HCT116 (cell line): ENCODE results near the gene CLN5. TPM values are rescaled to one million over a fixed set of nuclear protein-coding genes. Genes with fewer than 3 reads are reported as not detected.

Experiments used
- ATAC-seq: fragments of 200-7000 bp; cut with Tn5 transposase; 2 replicates; pipeline ENCODE4 v1.9.1; 2020; ENCODE audit warnings: mild to moderate bottlenecking, moderate library complexity
- BruUV-seq: library from RNA; stranded (reverse); fragments of 400-500 nt; replicated peaks from 2 replicates; lab custom pipeline; 2021; lab: Mats Ljungman, UMichigan
- CTCF ChIA-PET: fragments of 300-600 bp; sonication (Branson Sonifier 250); formaldehyde crosslinking; loops from one replicate; lab custom pipeline; 2021; ENCODE audit warnings: antibody characterized with exemption; lab: Charles Lee
- POLR2A ChIA-PET: fragments of 300-600, 350-600 bp; sonication (Branson Sonifier 250); formaldehyde crosslinking; loops from one replicate; lab custom pipeline; 2021; ENCODE audit warnings: antibody characterized with exemption; lab: Charles Lee
- RAD21 ChIA-PET, 2 experiments: fragments of 300-600 bp; sonication (Branson Sonifier 250); formaldehyde crosslinking; loops; one replicate each; lab custom pipeline; 2023; ENCODE audit warnings: low total read pairs in 2 of 2; ENCODE audit not compliant: uncharacterized antibody in 2 of 2, unreplicated experiment in 2 of 2, low non-redundant PET in 1 of 2; lab: Charles Lee
- DNase-seq: peaks from one replicate; pipeline ENCODE4 v3.0.0-alpha.2; 2010; ENCODE audit warnings: low read depth, low spot score
- H2AFZ ChIP-seq: fragments of 200-600 bp; shearing (Covaris generic), sonication (generic); 2 replicates; pipeline ENCODE4 v1.6.1; 2017; ENCODE audit warnings: low read depth, mixed run types, mixed read lengths, antibody characterized with exemption, low read length; ENCODE audit not compliant: poor library complexity, severe bottlenecking
- H3K27ac ChIP-seq: 2 replicates; pipeline ENCODE4 v1.5.1; 2012; ENCODE audit warnings: low read depth, low read length
- H3K27me3 ChIP-seq: fragments of 200-600 bp; sonication (generic); 2 replicates; pipeline ENCODE4 v1.6.1; 2016; ENCODE audit warnings: mixed run types, low read length, mixed read lengths; ENCODE audit not compliant: insufficient read depth
- H3K36me3 ChIP-seq, 2 experiments: fragments of 200-500 bp in 1 of 2; fragments of 200-600 bp in 1 of 2; sonication (Bioruptor generic) in 1 of 2; sonication (generic) in 1 of 2; 2 replicates each; pipeline versions ENCODE4 v1.5.1 to v1.6.1; 2014 to 2016; ENCODE audit warnings: low read length in 2 of 2, inconsistent platforms in 1 of 2, mixed read lengths in 1 of 2, mixed run types in 1 of 2; ENCODE audit not compliant: insufficient read depth in 2 of 2, control insufficient read depth in 1 of 2
- H3K4me1 ChIP-seq, 2 experiments: fragments of 200-600 bp in 1 of 2; sonication (generic) in 1 of 2; 2 replicates each; pipeline versions ENCODE4 v1.5.1 to v1.6.1; 2012 to 2017; ENCODE audit warnings: low read length in 2 of 2, inconsistent platforms in 1 of 2, mild to moderate bottlenecking in 1 of 2, mixed read lengths in 1 of 2, mixed run types in 1 of 2, moderate library complexity in 1 of 2; ENCODE audit not compliant: insufficient read depth in 2 of 2, control insufficient read depth in 1 of 2
- H3K4me2 ChIP-seq: fragments of 200-600 bp; sonication (generic); 2 replicates; pipeline ENCODE4 v1.6.1; 2017; ENCODE audit warnings: mixed run types, low read length, mixed read lengths
- H3K4me3 ChIP-seq, 2 experiments: fragments of 200-600 bp in 1 of 2; sonication (generic) in 1 of 2; replicated peaks in 1 of 2; 2 replicates each; pipeline ENCODE4 v1.5.1; 2011 to 2016; ENCODE audit warnings: low read length in 2 of 2, control low read depth in 1 of 2, low read depth in 1 of 2, mild to moderate bottlenecking in 1 of 2, mixed read lengths in 1 of 2, mixed run types in 1 of 2
- H3K79me2 ChIP-seq: fragments of 200-600 bp; sonication (generic); 2 replicates; pipeline ENCODE4 v1.6.1; 2017; ENCODE audit warnings: mild to moderate bottlenecking, mixed run types, low read length, moderate library complexity, mixed read lengths; ENCODE audit not compliant: insufficient read depth
- H3K9ac ChIP-seq: fragments of 200-600 bp; sonication (generic); 2 replicates; pipeline ENCODE4 v1.6.1; 2016; ENCODE audit warnings: low read length, mixed read lengths
- H3K9me2 ChIP-seq: fragments of 200-600 bp; sonication (generic), shearing (Covaris generic); 2 replicates; pipeline ENCODE4 v1.6.1; 2017; ENCODE audit warnings: mixed run types, mild to moderate bottlenecking, moderate library complexity; ENCODE audit not compliant: insufficient read depth
- H3K9me3 ChIP-seq, 2 experiments: fragments of 200-500 bp in 1 of 2; fragments of 200-600 bp in 1 of 2; sonication (Bioruptor generic) in 1 of 2; sonication (generic) in 1 of 2; 2 replicates each; pipeline ENCODE4 v1.6.1; 2014 to 2017; ENCODE audit warnings: low read length in 2 of 2, mixed read lengths in 2 of 2, inconsistent platforms in 1 of 2, low read depth in 1 of 2, mild to moderate bottlenecking in 1 of 2, mixed run types in 1 of 2, moderate library complexity in 1 of 2; ENCODE audit not compliant: control insufficient read depth in 1 of 2, insufficient read depth in 1 of 2
- H4K20me1 ChIP-seq: fragments of 200-600 bp; sonication (generic), shearing (Covaris generic); 2 replicates; pipeline ENCODE4 v1.6.1; 2017; ENCODE audit warnings: mixed run types, mild to moderate bottlenecking, moderate library complexity; ENCODE audit not compliant: insufficient read depth
- ATF3 ChIP-seq: IDR thresholded peaks from 2 replicates; pipeline ENCODE4 v1.6.1; 2012
- CBX3 ChIP-seq: IDR thresholded peaks from 2 replicates; pipeline ENCODE4 v1.6.1; 2012; ENCODE audit warnings: low read depth
- ELF1 ChIP-seq: IDR thresholded peaks from 2 replicates; pipeline ENCODE4 v1.6.1; 2012; ENCODE audit warnings: low read depth, borderline replicate concordance
- EZH2 ChIP-seq: fragments of 200-600 bp; sonication (generic); IDR thresholded peaks from 2 replicates; pipeline ENCODE4 v1.6.1; 2017; ENCODE audit warnings: antibody characterized with exemption, mixed run types
- EZH2phosphoT487 ChIP-seq: fragments of 200-600 bp; IDR thresholded peaks from 2 replicates; pipeline ENCODE4 v1.6.1; 2018; ENCODE audit warnings: antibody characterized with exemption, borderline replicate concordance
- SIN3A ChIP-seq: IDR thresholded peaks from 2 replicates; pipeline ENCODE4 v1.6.1; 2012; ENCODE audit warnings: low read depth
- SP1 ChIP-seq: IDR thresholded peaks from 2 replicates; pipeline ENCODE4 v1.6.1; 2012; ENCODE audit warnings: low read depth
- TCF7L2 ChIP-seq: IDR thresholded peaks from 2 replicates; pipeline ENCODE4 v1.7.0; 2011; ENCODE audit warnings: borderline replicate concordance, inconsistent platforms; ENCODE audit not compliant: insufficient read depth, insufficient read length; ENCODE audit errors: extremely low read depth
- YY1 ChIP-seq: IDR thresholded peaks from 2 replicates; pipeline ENCODE4 v1.6.1; 2011; ENCODE audit warnings: low read length, low read depth, moderate library complexity, mild to moderate bottlenecking; ENCODE audit not compliant: insufficient replicate concordance; ENCODE audit errors: extremely low read depth
- ZBTB33 ChIP-seq: IDR thresholded peaks from 2 replicates; pipeline ENCODE4 v1.6.1; 2011; ENCODE audit warnings: mild to moderate bottlenecking, low read length, moderate library complexity; ENCODE audit not compliant: insufficient replicate concordance; ENCODE audit errors: extremely low read depth
- ZFX ChIP-seq: fragments of 450-650 bp; IDR thresholded peaks from 2 replicates; pipeline ENCODE4 v1.6.1; 2017
- ZNF274 ChIP-seq: fragments of 200-500 bp; sonication (Bioruptor generic); IDR thresholded peaks from 2 replicates; pipeline ENCODE4 v1.6.1; 2014; ENCODE audit warnings: mild to moderate bottlenecking, low read depth, low read length, inconsistent platforms
- intact Hi-C: fragments of 100-400 bp; cut with micrococcal nuclease; formaldehyde crosslinking; loops from 2 replicates; pipeline ENCODE4 v1.10.0; 2022
- total RNA-seq: library from RNA; stranded (reverse); gene quantifications from one replicate; pipeline ENCODE4 v1.2.1, GENCODE V29; 2021; ENCODE audit not compliant: unreplicated experiment

CLN5 gene
- total RNA-seq, 1 experiment from 2014 or later = 21.4 TPM

- no peak for TF ChIP-seq YY1
- TF ChIP-seq TCF7L2 = no peak
- TF ChIP-seq CBX3 = no peak
Observed at GRCh38 chr13:77014906-77015685, 23.2 kb downstream of the CLN5 start (continued).

- Histone ChIP-seq H3K36me3 (peaks cover 32 to 33% of the 10 kb centered on the region in 2 experiments), H3K79me2 (peaks cover 75% of the 10 kb centered on the region)
- no peak for ATAC-seq
- RAD21 ChIA-PET = no interaction called here
- TF ChIP-seq EZH2 = no peak
- no peak for TF ChIP-seq EZH2phosphoT487
- TF ChIP-seq ELF1 = no peak
- no peak for TF ChIP-seq ZBTB33
- no peak for TF ChIP-seq SIN3A
- no peak for TF ChIP-seq ATF3
- no peak for TF ChIP-seq SP1
- no peak for TF ChIP-seq ZFX
- no peak for TF ChIP-seq ZNF274
- TF ChIP-seq, all 23 proteins: peak for 0
- no peaks in the 10 kb centered on the region for H4K20me1 ChIP-seq
- no peak overlapping the region for H2AFZ ChIP-seq
- no peak overlapping the region for H3K4me2 ChIP-seq
- DNase-seq = no peak
- ChIA-PET POLR2A (no interaction called here), CTCF (interaction anchor here (1.5 to 1.7 kb wide), 2 partner anchors 10 to 12 kb away, joined by 7 to 8 read pairs; partner anchors contain the start of gene FBXL3)
- no peaks in the 10 kb centered on the region for H3K27me3 ChIP-seq
- intact Hi-C loops = no loop called here
- no peaks in the 10 kb centered on the region for H3K4me1 ChIP-seq
- no TSS peak for BruUV-seq
- no peak overlapping the region for H3K27ac ChIP-seq
- H3K9ac ChIP-seq = no peak overlapping the region
- H3K4me3 ChIP-seq = no peak overlapping the region
- no peaks in the 10 kb centered on the region for H3K9me2 ChIP-seq
- H3K9me3 ChIP-seq = no peaks in the 10 kb centered on the region
Observed at GRCh38 chr13:77016251-77016812, 24.5 kb downstream of the CLN5 start.
